PC-3 (cell line): ENCODE data around the gene ARHGEF6.

Experiments used
- EZH2 ChIP-seq: fragments of 300-600 bp; sonication (generic); IDR thresholded peaks from one replicate; pipeline ENCODE4 v1.6.1; 2017; ENCODE audit warnings: antibody characterized with exemption, mild to moderate bottlenecking, low read length; ENCODE audit not compliant: unreplicated experiment
- EZH2phosphoT487 ChIP-seq: fragments of 300-600 bp; sonication (generic); IDR thresholded peaks from 2 replicates; pipeline ENCODE4 v1.6.1; 2018; ENCODE audit warnings: mild to moderate bottlenecking, antibody characterized with exemption, low read length, borderline replicate concordance
- TF ChIP-seq, protein P1 (sequence below): fragments of 300-600 bp; sonication (generic); conservative IDR thresholded peaks from 2 replicates; pipeline ENCODE4 v1.5.1; 2017; ENCODE audit warnings: antibody characterized with exemption, low read depth, mild to moderate bottlenecking, low read length

DNA sequence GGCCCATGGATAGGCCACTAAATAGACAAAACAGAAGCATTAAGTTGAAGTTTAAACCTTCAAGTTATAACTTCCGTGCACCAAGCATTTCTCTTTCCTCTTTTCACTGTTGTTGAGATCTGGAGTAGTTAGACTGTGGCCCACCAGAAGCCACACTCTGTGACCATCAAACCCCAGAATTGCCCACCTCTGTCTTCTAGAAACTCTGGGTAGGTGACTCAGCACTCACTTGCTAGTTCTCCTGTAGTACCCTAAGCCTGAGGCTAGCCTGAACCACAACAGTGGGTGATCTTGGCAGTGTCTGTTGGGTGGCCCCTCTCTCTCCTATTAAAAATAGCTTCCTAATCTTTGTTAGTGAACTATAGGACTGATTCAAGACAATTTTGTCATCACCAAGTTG, 157.3 kb downstream of the ARHGEF6 start:
- TF ChIP-seq EZH2 (no peak), EZH2phosphoT487 (no peak)
- TF ChIP-seq, protein P1, sequence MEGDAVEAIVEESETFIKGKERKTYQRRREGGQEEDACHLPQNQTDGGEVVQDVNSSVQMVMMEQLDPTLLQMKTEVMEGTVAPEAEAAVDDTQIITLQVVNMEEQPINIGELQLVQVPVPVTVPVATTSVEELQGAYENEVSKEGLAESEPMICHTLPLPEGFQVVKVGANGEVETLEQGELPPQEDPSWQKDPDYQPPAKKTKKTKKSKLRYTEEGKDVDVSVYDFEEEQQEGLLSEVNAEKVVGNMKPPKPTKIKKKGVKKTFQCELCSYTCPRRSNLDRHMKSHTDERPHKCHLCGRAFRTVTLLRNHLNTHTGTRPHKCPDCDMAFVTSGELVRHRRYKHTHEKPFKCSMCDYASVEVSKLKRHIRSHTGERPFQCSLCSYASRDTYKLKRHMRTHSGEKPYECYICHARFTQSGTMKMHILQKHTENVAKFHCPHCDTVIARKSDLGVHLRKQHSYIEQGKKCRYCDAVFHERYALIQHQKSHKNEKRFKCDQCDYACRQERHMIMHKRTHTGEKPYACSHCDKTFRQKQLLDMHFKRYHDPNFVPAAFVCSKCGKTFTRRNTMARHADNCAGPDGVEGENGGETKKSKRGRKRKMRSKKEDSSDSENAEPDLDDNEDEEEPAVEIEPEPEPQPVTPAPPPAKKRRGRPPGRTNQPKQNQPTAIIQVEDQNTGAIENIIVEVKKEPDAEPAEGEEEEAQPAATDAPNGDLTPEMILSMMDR = no peak
